CD4-positive, alpha-beta T cell treated with Interleukin-15 for 4 hours (primary cell): ENCODE results near the gene NGF.

Experiments
- DNase-seq: peaks from one replicate; pipeline ENCODE4 v3.0.0-alpha.2; 2020; ENCODE audit warnings: low spot score

NGF gene

DNA sequence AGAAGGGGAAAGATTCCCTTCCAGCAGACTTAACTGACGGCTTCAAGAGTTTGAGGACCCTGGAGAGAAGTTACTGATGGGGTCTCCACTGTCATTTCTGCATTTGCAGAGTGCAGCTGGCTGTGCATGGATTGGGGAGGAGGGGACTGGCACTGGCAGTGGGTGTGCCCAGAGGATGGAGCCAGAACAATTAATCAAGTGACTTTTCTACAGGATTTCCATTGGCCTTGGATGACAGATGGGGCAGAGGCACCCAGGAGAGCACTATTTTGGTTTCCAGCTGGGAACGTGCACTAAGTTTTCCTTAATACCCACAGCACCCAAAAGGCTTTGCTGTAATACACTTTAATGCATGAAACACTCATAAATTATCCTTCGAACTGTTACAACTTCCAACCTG lies 1.3 kb downstream of the NGF start:
- DNase-seq: no peak

DNA sequence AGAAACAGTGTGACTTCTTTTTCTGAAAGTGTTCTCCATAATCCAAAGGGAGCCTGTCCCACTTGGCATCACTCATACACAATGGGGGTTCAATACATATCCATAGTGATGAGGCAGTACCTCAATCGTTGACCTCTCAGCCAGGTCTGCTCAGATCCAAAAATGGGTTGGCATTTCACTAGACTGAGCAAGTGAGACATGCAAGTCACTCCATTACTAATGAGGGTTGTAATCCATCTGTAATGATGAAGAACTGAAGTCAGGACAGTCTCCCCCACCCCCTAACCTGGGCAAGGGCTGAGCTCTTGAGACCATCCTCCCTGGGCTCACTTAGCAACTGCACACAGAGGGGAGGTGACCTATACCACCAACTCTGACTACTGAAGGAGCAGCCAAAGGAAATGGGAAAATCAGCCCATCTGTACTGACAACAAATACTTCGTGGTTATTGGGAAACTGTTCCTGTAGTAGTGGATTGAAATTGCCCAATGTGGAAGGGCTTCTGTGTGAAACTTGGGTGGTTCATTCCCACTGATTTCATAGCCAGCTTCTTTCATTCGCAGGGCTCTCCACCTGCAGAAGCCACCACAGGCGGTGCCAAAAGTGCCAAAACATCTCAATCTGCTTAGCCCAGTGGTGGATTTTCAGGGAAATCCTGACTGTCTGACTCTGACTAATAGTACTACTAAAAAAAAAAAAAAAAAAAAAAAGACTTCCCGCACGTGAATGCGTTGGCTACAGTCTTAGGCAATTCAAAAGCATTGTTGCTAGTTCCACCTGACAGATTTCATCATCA lies 5.0 kb downstream of the NGF start:
- DNase-seq: no peak

DNA sequence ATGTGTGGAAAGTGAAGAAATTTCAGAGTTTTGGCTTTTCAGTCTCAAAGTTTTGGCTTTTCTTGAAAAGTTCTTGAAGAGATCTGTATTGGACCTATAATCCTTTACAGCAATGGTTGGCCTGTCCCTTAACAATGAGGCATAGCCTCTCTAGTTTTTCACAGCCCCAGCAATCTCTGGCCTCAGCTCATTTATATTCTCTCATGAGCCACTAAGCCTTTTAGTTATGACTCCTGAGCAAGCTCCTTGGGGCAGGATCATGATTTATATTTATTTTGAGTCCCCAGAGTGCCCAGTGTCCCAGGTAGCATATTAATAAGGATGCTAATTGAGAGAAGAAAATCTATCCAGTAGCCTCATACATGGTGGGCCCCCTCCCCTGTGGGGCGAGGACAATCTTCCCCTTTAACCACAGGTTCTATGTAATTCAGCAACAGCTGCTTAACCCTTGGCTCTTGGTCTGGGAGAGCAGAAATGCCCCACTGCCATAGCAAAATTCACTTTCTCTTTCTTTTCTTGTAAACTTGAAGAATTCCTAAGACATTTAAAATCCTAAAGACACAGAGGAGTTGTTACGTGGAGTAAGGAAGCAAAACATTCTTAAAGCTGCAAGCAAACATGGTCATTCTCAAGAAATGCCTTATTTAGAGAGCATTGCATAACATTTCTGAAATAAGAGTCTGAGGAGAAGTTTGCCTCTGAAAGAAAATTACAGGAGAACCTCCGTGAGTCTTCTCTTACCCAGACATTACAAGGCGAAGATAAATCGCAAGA lies 6.3 kb downstream of the NGF start:
- no peak for DNase-seq

DNA sequence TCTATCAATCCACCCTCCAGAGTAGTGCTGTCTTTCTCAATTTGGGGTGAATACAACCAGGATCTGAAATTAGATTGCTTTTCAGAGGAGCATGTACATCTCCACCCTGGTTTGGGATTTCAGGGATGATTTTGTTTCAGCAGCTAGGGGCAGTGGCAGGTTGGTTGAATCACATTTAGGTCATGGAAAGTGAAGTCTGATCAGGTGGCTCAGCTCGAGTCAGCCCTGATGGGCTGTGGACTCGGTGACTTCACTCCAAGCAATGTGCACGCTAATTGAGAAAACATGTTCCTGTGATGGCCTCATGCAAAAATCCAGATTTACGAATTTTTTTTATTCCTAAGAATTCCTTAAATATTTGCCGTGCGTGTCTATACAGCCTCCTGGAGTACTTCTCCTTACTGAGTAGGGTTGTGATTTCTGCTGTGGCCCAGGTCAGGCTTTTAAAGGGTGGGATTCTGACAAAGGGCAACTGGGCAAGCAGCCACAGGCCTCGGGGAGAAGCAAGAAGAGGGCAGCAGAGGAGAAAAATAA lies 7.5 kb downstream of the NGF start:
- no peak for DNase-seq

DNA sequence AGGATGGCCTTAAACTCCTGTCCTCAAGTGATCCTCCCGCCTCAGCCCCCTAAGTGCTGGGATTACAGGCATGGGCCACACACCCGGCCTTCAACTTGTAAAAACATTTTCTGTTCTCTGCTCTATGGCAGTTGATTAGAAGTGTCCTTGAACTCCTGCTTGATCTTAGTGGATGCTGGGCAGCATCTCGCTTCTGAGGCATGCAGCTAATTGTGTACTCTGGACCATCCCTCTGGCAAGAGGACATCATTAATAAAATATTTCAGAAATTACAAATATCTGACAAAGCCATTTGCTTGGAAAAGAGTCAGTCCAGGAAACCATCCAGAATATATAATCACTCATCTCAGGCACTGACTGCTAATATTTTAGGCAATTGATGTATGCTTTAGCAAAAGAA lies 8.1 kb downstream of the NGF start:
- DNase-seq: no peak

DNA sequence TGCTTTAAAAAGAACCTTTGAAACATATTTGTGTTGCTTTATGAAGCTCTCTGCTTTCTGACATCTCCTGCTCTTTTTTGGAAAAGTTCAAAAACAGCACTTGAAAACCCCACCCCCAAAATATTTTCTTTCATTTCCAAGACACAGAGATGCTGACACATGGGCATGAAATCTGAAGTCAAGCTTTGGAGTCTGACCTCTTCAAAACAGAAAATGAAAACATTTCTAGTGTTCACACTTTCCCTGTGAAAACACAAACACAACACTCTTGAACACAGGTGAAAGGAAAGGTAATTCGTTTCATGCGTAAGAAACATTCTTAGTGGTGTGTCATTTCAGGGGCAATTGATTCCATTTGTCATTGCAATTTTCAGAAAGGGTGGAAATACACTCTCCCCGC lies 10.8 kb downstream of the NGF start:
- no peak for DNase-seq

DNA sequence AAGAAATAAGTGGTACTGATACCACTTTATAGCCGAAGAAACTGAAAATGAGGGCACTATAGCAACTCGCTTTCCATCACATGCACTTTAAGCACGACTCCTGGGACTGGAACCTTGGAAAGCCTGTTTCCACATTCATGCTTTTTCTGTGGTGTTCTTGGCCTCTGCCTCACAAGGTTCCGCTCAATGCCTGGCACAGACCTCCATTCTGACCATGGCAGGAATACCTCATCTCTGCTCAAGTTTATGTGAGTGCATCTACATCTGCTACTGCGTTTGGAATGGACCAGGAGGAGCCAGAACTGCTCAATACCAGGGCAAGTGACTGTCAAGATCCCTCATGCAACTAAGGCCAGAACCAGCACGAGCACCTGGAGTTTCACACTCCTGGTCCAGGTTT lies 11.6 kb downstream of the NGF start:
- no peak for DNase-seq

DNA sequence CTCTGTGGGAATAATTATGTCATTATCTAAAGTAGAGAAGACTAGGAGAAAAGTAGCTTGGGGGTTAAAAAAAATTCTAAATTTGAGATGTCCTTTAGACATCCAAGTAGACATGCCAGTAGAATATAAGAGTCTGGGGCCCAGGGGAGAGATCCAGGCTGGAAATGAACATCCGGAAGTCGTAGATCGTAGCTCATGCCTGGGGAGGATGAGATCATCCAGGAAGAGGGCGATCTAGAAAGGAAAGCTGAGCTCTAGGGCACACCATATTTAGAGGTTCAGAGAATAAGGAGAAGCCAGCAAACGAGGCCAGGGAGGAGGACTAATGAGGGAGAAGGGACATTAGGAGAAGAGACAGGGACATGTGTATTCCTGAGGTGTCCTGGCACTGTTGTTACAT lies 12.2 kb downstream of the NGF start:
- no peak for DNase-seq

DNA sequence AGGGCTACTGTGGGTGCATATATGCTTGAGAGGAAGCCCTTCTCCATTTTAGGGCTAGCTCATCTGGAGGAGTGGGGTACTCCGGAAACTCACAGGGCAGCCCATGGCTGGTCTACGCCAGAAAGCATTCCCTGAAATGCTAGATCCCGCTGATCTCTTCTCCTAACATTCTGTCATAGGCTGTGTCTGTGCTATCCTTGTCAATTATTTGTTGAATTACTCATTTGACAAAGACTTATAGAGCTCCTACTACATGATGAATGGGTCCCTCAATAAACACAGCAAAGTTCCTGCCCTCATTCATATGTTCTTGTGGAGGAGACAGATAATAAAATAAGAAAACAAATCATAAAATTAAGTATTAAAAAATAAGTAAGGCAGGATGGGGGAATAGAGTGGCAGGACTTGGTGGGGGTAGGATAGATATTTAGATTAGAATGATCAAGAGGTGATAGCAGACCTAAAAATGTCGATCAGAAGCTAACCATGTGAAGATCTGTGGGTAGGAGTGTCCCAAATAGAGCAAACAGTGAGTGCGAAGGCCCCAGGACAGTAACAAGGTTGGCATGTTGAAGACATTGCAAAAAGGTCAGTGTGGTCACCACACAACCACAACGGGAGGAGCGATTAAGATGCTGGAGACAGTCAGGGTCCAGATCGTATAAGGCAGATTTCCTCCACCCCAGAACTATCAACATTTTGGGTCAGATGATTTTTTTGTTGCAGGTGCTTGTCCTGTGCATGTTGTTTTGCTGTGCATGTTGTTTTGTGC lies 13.2 kb downstream of the NGF start:
- DNase-seq: no peak

DNA sequence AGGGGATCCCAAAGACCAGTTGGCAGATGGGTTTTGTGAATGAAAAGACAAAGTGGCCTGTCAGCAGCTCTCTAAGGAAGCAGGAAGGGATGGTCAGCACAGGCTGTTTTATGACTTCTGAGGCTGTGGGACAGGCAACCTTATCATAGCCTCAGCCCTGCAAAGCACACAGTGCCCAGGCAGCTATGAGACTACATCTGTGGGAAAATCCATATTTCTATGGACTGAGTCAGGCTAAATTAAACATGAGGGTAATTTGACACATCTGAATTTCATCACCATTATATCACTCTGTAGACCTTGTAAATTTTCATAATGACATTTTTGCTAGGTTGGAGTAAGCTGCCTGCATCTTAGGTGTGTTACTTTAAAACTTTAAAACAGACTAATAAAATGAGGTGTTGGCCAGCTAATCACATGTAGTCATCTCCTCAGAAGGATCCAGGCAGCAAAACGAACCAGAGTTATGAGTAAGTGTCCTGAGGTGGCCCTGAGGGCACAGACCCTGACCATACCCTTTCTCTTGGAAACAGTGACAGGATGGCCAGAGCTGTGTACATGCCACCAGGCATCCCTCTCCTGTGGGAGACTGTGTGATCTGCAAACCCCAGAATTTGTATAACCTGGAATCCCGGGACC lies 14.6 kb downstream of the NGF start:
- DNase-seq: no peak

DNA sequence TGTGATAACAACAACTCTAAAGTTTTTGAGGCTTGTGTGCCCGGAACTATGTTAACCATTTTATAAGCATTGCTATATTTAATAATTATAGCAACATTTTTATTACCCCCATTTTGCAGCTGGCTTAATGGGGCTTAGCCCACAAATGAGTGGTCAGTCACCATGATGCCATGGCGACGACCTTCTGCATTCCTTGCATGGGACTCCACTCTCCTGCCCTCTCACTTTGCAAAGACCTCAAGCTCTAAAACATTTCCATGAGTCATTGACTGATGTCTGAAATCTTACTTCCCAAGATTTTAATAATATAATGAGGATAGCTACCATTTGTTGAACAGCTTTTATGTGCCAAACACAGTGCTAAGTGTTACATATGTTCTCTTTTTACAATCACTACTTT lies 15.4 kb downstream of the NGF start:
- DNase-seq: no peak

DNA sequence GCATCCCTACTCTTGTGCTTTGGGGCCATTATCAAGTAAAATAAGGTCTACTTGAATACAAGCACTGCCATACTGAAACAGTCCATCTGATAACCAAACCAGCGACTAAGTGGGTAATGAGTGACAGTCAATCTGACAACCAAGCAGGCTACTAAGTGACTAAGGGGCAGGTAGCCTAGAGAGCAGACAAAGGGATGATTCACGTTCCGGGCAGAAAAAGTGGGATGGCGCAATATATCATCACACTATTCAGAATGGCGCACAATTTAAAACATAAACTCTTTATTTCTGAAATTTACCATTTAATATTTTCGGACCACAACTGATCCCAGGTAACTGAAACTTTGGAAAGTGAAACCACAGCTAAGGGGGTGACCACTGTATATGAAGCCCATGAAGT lies 17.7 kb downstream of the NGF start:
- no peak for DNase-seq

DNA sequence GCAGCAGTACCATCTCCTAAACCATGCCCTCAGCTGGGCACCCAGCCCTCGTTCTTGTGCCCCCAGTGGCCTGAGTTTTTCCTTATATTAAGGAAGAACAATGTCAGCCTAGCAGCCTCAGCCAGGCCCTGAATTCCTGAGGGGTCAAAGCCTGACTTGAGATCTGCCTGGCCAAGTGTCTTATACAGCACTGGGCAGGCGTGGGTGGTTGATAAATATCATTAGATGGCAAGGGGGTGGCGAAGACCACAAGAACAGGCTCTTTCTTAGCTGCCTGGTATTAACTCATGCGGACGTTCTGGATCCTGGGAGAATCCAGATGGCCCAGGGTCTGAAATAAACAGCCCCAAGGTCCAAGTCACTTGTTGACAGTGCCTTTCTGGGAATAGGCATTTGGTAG lies 18.3 kb downstream of the NGF start:
- DNase-seq: no peak

DNA sequence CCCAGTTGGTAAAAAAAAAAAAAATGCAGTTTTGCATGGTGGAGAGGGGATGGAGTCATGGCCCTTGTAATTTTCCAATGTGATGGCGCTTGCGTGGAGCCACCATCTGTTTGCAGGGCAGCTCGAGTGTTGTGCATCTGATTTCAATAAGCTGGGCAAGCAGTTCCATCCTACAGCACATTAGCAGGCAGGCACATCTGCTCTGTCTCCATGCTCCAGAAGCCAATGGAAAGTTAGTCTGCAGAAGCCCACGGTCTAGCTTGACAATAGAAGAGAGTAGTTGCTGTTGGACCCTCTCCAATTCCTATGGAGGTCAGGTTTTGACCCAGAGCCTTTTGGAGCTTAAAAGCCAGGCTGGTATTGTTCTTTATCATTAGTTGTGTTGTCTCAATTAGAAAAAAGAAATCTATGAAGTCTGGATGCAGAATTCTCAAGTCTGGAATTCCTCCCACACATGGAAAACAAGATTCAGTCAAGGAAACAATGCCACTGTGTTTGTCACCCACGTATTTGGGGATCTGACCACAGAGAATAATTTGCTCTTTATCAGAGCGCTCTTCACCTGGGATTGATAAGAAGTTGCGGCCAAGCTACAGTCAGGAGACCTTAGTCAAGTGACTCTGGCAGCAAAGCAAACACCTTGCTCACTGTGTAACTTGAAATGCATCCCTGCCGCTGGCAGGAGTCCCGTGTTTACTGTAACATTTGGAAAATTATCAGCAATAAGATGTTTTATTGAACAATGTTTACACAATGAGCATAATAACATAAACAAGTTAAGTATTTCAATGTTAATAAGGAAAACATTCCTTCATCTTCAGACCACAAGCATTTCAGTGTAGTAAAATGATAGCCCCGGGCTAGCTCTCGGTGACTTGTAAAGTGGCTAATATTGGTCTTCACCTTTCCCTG lies 20.7 kb downstream of the NGF start:
- DNase-seq: no peak

DNA sequence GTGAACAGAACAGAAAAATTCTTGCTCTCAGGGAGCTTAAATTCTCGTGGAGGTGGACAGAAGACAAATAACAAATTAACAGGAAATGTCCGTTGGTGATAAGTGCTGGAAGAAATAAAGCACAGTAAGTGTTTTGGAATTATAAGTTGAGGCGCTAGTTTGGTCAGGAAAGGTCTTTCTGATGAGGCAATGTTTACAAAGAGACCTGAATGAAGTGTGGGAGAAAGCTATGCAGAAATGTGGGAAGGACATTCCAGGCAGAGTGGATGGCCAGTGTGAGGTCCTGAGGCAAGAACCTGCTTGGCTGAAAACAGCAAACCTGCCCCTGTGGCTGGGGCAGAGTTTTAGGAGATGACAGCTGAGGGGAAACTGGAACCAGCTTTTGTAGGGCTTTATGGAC lies 23.3 kb downstream of the NGF start:
- no peak for DNase-seq

DNA sequence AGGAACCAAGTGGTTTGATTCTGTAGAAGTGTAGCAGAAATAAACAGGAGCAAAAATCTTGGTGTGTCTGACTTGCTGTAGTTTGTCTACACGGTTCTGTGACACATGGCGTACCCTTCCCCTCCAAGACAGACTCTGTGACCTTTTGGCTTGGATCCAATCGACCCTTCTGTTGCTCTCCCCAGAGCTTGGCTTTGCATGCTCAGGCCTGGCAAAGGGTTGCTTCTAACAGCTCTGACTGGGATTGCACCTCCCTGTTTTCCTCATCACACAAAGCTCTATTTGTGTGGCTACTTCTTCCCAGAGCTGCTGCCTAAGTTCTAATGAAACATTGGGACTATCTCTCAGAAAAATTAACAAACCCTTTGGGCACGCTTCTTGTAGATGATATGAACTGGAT lies 24.0 kb downstream of the NGF start:
- no peak for DNase-seq

DNA sequence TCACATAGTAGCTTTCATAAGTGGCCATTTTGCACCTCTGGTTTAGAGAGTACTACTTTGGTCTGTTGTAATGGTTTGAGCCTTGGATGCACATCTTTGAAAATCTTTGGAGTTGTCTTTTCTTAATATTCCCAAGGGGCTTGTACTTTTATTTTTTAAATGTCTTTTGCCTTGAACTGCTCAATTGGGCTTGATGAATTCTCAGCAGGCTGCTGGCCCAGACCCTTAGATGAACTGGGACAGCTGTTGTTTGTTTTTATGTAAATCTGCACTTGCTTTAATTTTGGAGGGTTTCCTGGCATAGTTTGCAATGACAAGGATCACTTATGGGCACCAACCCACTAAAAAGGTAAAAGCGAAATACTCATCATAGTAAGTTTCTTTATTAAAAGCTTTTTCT lies 24.9 kb downstream of the NGF start:
- DNase-seq: no peak

DNA sequence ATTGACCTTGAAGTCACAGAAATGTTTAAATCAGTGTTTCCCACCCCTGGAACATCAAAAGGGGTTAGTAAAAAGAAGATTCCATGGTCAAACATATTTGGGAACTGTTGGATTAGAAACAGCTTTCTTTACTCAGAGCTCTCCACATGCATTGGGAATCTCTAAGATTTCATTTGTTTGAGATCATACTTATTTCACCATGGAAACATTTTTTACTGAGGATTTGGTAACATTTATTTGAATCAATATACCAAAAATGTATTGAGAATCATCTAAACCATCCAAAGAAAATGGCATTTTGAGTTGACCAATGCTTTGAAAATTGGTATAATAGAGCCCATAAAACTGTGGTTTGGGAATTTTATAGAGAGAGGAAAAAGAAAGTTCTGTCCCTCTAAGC lies 25.3 kb downstream of the NGF start:
- DNase-seq: no peak

DNA sequence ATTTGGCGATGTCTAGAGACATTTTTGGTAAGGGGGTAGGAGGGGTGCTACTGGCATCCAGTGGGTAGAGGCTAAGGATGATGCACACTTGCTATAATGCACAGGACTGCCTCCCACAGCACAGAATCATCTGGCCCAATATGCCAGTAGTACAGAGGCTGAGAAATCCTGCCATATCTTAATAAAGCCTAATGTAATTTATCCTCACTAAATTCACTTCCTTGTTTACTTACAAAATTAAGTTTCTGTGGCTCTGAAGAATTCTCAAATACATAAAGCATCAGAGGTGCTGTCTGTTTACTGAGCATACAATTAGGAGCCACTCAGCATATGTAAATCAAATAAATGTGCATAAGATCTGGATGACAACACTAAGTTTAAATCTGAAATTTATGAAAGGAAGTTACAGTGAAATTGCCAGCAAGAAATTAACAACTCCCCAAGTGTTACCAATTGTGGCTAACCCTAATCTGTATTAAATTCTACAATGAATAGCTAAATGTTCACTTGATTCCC lies 26.5 kb downstream of the NGF start:
- DNase-seq: no peak

DNA sequence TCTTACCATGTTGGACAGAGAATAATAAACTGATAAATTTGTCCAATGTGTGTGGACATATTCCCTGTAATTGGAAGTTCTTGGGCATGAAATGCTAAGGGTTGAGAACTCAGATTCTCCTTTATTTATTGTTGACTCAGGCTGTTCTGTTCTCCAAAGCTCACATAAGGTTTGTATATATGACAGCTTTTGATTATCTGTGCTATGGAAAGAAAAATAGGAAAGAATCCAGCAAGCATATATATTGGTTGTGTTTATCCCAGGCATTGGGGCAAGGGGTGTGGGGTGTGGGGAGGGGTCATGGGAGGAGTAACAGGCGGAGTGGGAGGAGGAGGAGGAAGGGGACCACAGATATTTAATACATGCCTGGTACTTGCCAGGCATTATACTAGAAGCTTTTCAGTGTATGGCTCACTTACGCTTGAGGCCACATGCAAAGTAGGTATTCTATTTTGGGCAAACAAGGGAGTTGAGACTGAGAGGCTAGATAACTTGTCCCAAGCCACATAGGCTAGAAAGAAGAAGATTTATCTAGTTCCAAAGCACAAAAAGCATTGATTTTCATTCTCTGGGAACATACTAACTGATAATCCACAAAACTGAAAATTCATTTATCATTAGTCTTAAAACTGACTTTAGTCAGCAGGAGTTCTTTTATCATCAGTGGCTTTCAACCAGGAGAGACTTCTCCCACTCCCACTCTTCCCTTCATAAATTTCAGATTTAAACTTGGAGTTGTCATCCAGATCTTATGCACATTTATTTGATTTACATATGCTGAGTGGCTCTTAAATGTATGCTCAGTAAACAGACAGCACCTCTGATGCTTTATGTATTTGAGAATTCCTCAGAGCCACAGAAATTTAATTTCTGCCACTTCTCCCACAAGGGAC lies 27.2 kb downstream of the NGF start:
- DNase-seq: no peak
